Measurements from ENCODE around the gene SERPINB5. TPM values are rescaled to one million over a fixed set of nuclear protein-coding genes. Genes with fewer than 3 reads are reported as not detected.

The SERPINB5 gene
- total RNA-seq, 2 experiments from 2014 or later: not detected

GRCh38 chr18:63514888-63515678 is 38.3 kb downstream of the SERPINB5 start:
- DNase-seq (no peak), ATAC-seq (no peak)
- Mint-ChIP-seq H3K4me3 (no peak overlapping the region), H3K27me3 (peaks cover 22% of the 10 kb centered on the region), H3K27ac (no peak overlapping the region), H3K4me1 (no peaks in the 10 kb centered on the region), H3K9me3 (ENCODE audit: low read depth) (no peaks in the 10 kb centered on the region), H3K36me3 (no peaks in the 10 kb centered on the region)
- CTCF ChIA-PET: interaction anchor here (0.7 to 7.3 kb wide), 2 partner anchors 64 to 100 kb away, joined by 3 to 105 read pairs; no protein-coding TSS in a partner anchor

DNA sequence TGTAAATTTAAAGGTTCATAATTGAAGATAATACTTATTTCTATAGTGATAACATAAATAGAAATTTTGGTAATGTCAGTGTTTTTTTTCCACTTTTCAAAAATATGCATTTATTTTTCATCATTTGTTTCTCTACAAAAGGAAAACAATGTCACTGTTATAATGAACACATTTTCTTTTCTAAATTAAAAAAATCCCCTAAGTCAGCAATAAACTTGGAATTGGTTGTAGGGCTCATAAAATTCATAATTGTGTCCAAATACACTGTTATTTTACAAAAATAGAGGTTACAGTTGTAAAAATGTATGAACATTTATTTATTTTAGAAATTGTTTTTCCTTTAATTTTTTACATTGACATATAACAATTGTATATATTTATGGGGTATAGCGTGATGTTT is 39.0 kb downstream of the SERPINB5 start:
- Mint-ChIP-seq H3K9me3 (ENCODE audit: low read depth) (no peaks in the 10 kb centered on the region), H3K27me3 (peaks cover 28% of the 10 kb centered on the region), H3K27ac (no peak overlapping the region), H3K36me3 (no peaks in the 10 kb centered on the region), H3K4me3 (no peak overlapping the region), H3K4me1 (no peaks in the 10 kb centered on the region)
- ATAC-seq: no peak
- no peak for DNase-seq
- CTCF ChIA-PET: interaction anchor here (1.1 to 7.3 kb wide), 3 partner anchors 9 to 480 kb away, joined by 3 to 105 read pairs (median 3); no protein-coding TSS in a partner anchor

DNA sequence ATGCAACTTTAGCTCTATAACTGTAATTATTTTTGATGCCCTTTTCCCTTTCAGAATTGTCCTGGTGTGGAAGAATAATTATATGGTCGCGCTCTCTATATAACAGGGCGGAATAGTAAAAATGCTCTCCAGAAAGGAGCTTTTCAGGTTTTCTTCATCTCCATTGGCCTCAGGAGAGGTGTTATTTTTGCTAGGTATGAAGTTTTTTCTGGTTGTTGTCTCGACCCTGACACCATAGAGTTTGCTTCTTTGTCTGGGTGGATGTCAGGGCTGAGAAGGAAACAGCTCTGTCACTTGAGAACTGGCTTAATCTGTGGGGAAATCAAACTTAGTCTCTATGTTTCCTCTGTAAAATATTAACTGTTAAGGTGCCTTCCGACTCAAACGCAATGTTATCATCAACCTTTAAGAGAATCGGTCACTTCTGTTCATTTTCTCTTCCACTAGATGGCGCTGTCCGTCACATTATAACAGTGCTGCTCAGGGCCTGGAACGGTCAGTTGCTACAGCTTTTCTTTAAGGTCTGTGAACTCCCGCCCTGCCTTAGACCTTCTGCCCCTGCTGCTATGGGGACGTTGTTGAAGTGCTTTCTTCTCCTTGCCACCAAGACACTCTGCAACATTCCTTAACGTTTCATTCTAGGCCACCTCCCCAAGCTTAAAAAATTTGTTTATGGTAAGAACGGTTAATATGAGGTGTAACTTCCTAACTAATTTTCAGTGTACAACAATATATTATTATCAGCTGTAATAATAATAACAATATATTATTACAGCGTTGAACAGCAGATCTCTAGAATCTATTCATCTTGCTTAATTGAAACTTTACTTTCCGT is 41.6 kb downstream of the SERPINB5 start:
- DNase-seq: peak; percentile 70
- no peaks in the 10 kb centered on the region for H3K4me1 Mint-ChIP-seq

DNA sequence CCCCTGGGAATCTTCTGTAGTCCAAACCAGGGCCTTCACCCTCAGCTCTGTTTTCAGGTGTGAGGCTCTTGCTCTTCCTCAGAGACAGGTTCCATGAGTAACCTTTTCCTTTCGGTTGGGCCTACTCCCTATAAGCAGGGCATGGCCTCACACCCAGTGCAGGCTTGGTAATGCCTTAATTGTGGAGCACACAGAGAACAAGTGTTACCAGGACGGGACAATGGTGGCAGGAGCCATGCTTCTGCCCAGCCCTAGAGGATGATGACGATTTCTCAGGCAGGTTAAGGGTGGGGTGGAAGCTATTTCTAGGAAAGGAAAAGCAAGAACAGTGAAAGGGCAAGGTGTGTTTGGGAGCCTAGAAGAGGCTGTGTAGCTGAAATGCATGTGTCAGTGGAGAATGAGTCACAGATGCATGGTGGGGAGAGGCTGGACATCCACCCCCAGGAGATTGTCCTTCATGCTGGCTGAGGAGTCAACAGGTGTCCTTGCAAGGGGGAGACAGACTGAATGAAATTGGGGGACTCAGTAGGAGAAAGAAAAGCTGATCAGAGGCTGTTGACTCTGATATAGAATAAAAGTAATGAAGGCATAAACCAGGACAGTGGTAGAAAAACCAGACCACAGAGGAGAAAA is 43.4 kb downstream of the SERPINB5 start:
- no peaks in the 10 kb centered on the region for H3K36me3 Mint-ChIP-seq

More for the DNA sequence above, 41.6 kb downstream of the SERPINB5 start:
- peaks cover 38% of the 10 kb centered on the region for H3K27me3 Mint-ChIP-seq
- H3K4me3 Mint-ChIP-seq: no peak overlapping the region
- CTCF ChIA-PET: interaction anchor here (0.6 to 7.3 kb wide), 33 partner anchors 9 to 1221 kb away, joined by 3 to 105 read pairs (median 4); no protein-coding TSS in a partner anchor
- ATAC-seq: peak; percentile 91
- no peaks in the 10 kb centered on the region for H3K36me3 Mint-ChIP-seq
- no peak overlapping the region for H3K27ac Mint-ChIP-seq
- no peaks in the 10 kb centered on the region for H3K9me3 Mint-ChIP-seq (ENCODE audit: low read depth)

DNA sequence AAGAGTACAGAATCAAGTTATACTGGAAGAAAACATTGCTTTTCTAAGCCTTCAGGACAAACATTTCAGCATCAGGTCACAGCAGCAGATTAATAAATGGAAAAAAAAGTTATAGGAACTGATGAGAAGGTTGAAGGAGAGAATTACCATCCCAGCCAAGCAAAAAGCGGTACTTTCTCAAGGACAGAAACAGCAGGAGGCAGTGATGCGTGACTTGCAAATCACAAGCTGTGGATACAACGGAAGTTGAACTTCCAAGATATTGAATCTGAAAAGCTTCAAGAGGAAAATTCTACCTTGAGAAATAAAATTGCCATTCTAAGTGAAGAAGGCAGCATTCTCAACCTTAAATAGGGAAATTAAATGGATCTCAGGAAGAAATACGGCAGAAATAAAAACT is 46.9 kb downstream of the SERPINB5 start:
- Mint-ChIP-seq H3K27me3 (peaks cover 45% of the 10 kb centered on the region), H3K27ac (no peak overlapping the region), H3K36me3 (no peaks in the 10 kb centered on the region), H3K9me3 (ENCODE audit: low read depth) (no peaks in the 10 kb centered on the region), H3K4me3 (no peak overlapping the region), H3K4me1 (no peaks in the 10 kb centered on the region)
- DNase-seq: no peak
- ATAC-seq: no peak
- CTCF ChIA-PET: interaction anchor here (1.2 kb wide), 1 partner anchor 12 kb away, joined by 3 read pairs; no protein-coding TSS in a partner anchor

More for the DNA sequence above, 43.4 kb downstream of the SERPINB5 start:
- no peak overlapping the region for H3K4me3 Mint-ChIP-seq
- CTCF ChIA-PET: interaction anchor here (1.0 to 7.3 kb wide), 4 partner anchors 9 to 416 kb away, joined by 3 to 105 read pairs (median 18); no protein-coding TSS in a partner anchor
- peaks cover 41% of the 10 kb centered on the region for H3K27me3 Mint-ChIP-seq
- no peak overlapping the region for H3K27ac Mint-ChIP-seq
- H3K4me1 Mint-ChIP-seq: no peaks in the 10 kb centered on the region
- DNase-seq (no peak), ATAC-seq (no peak)
- no peaks in the 10 kb centered on the region for H3K9me3 Mint-ChIP-seq (ENCODE audit: low read depth)

DNA sequence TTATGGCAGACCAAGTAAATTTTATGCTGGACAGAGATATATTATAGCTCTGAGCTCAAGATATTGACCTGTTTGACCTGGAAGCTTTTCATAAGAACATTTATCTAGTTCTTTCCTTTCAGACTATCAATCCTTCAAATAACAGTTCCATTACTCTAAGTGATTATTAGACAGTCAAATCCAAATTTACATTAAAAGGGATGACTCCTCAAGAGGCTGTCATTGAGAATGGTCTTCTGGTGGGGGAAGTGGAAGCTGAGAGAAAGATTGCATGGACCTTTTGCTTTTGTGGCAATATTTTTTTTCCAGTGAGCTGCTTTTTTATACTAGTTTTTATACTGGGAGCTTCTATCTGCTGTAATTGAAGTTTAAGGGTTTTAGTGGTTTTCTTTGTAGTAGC is 50.5 kb downstream of the SERPINB5 start:
- DNase-seq (no peak), ATAC-seq (no peak)
- CTCF ChIA-PET: interaction anchor here (0.8 kb wide), 1 partner anchor 331 kb away, joined by 3 read pairs; no protein-coding TSS in a partner anchor
- Mint-ChIP-seq H3K9me3 (ENCODE audit: low read depth) (no peaks in the 10 kb centered on the region), H3K36me3 (no peaks in the 10 kb centered on the region), H3K27ac (no peak overlapping the region), H3K4me3 (no peak overlapping the region), H3K27me3 (peaks cover 37% of the 10 kb centered on the region), H3K4me1 (no peaks in the 10 kb centered on the region)

- CTCF ChIA-PET: no interaction called here
- Mint-ChIP-seq H3K4me1 (peaks cover 1% of the 10 kb centered on the region), H3K27me3 (peaks cover 36% of the 10 kb centered on the region), H3K27ac (no peak overlapping the region), H3K4me3 (no peak overlapping the region), H3K36me3 (no peaks in the 10 kb centered on the region), H3K9me3 (ENCODE audit: low read depth) (no peaks in the 10 kb centered on the region)
- no peak for DNase-seq
- no peak for ATAC-seq
These were observed 52.2 kb downstream of the SERPINB5 start for GRCh38 chr18:63528863-63529492.

DNA sequence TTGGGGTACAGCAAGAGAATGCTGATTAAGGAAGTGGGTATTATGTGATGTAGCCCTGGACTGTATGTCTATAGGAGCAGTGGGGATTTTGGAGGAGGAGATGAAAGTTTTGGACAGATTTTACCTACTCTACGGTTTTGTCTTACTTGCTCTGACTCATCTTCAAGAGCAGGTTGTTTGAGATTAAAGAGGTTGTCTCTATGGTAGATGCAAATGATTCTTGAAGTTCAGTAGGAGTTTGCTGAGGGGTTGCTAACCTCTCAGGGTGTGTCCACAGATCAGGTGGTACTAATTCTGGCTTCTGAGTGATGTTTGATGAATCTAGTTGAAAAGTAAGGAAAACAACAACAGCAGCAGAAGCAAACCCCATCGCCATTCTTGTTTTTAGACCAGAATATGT is 55.7 kb downstream of the SERPINB5 start:
- H3K4me3 Mint-ChIP-seq: no peak overlapping the region
- H3K27me3 Mint-ChIP-seq: peaks cover 40% of the 10 kb centered on the region
- H3K27ac Mint-ChIP-seq: no peak overlapping the region
- H3K36me3 Mint-ChIP-seq: no peaks in the 10 kb centered on the region
- no peaks in the 10 kb centered on the region for H3K9me3 Mint-ChIP-seq (ENCODE audit: low read depth)
- no peak for DNase-seq
- peaks cover 13% of the 10 kb centered on the region for H3K4me1 Mint-ChIP-seq
- no peak for ATAC-seq
- CTCF ChIA-PET: interaction anchor here (1.3 kb wide), 1 partner anchor 14 kb away, joined by 4 read pairs; no protein-coding TSS in a partner anchor

DNA sequence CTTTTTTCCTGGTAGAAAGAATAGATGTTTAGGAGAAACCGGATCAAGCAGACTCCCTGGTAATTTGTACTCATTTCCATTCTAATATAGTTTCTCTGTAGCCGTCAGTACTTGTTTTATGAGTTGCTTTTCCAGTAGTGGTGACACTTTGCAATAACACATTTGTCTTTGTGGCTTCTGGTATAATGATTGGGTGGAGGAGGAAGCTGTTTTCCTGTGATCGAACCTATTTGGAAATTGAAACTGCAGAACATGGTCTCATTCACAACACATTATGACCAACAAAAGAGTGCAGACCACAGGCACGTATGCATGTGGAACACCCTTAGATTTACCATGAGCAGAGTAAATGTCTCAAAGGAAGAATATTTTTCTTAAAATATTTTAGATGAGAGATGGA is 57.9 kb downstream of the SERPINB5 start:
- peaks cover 49% of the 10 kb centered on the region for H3K27me3 Mint-ChIP-seq
- peak overlapping the region; percentile 43 for H3K27ac Mint-ChIP-seq
- no peaks in the 10 kb centered on the region for H3K36me3 Mint-ChIP-seq
- H3K9me3 Mint-ChIP-seq (ENCODE audit: low read depth): no peaks in the 10 kb centered on the region
- CTCF ChIA-PET: interaction anchor here (0.6 to 1.7 kb wide), 2 partner anchors 16 to 43 kb away, joined by 3 to 8 read pairs; no protein-coding TSS in a partner anchor
- no peak overlapping the region for H3K4me3 Mint-ChIP-seq
- peaks cover 13% of the 10 kb centered on the region for H3K4me1 Mint-ChIP-seq
- DNase-seq: peak; percentile 58
- ATAC-seq: peak; percentile 76

GRCh38 chr18:63539904-63540510 is 63.2 kb downstream of the SERPINB5 start:
- no peak overlapping the region for H3K27ac Mint-ChIP-seq
- no peaks in the 10 kb centered on the region for H3K9me3 Mint-ChIP-seq (ENCODE audit: low read depth)
- no peak for DNase-seq
- no peak overlapping the region for H3K4me3 Mint-ChIP-seq
- H3K27me3 Mint-ChIP-seq: peaks cover 51% of the 10 kb centered on the region
- ATAC-seq: no peak
- no peaks in the 10 kb centered on the region for H3K36me3 Mint-ChIP-seq
- H3K4me1 Mint-ChIP-seq: peaks cover 2% of the 10 kb centered on the region
- CTCF ChIA-PET: no interaction called here

DNA sequence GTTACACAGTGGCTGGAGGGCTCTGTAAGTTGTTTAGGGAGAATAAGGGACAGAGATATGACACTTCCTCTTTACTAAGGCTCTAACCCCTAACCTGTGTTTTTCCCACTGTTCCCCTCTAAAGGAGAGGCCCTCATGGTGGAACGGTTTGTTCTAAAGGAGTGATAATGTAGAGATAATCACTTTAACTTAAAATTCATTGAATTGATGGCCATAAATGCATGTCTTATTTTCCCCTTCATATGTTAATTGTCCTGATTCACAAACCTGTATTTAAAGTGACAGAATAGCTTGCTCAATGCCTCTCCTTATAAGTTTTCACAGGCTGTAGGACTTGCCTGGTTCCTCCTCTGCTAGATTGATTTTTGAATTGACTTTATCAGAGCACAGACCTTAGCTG is 65.3 kb downstream of the SERPINB5 start, which contains the start of gene SERPINB12:
SERPINB12 (plus strand) TSS at position 301 of the 400 bp plus-strand sequence. CDS start 13,791 bp downstream, outside the sequence.
- Mint-ChIP-seq H3K36me3 (no peaks in the 10 kb centered on the region), H3K27ac (no peak within 1 kb of the TSS), H3K9me3 (ENCODE audit: low read depth) (no peaks in the 10 kb centered on the region), H3K4me1 (no peaks in the 10 kb centered on the region), H3K4me3 (no peak within 1 kb of the TSS), H3K27me3 (peaks cover 63% of the 10 kb centered on the region)
- CTCF ChIA-PET: no interaction called here
- ATAC-seq (no peak), DNase-seq (no peak)

DNA sequence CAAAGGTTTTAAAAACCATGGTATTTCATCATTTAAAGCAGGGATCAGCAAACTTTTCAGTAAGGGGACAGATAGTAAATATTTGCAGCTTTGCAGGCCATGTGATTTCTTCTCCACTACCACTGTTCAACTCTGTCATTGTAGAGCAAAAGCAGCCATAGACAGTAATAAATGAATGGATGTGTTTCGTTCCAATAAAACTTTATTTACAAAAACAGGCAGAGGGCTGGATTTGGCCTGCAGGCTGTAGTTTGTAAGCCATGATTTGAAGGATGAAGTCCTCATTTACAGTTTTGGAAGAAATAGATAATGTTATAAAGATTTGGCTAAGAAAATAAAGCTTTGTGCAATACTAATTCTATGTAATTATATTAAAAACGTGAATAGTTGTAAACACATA is 67.3 kb downstream of the SERPINB5 start:
- Mint-ChIP-seq H3K36me3 (no peaks in the 10 kb centered on the region), H3K4me3 (no peak overlapping the region), H3K9me3 (ENCODE audit: low read depth) (no peaks in the 10 kb centered on the region), H3K27ac (no peak overlapping the region), H3K27me3 (peaks cover 53% of the 10 kb centered on the region), H3K4me1 (no peaks in the 10 kb centered on the region)
- CTCF ChIA-PET: interaction anchor here (1.2 to 1.6 kb wide), 2 partner anchors 25 to 34 kb away, joined by 4 read pairs; no protein-coding TSS in a partner anchor
- ATAC-seq: no peak
- DNase-seq: no peak

Measured in activated CD8-positive, alpha-beta memory T cell treated with anti-CD3 and anti-CD28 coated beads, Interleukin-2, amount 10 ng/mL, durations not matched to agents 7 days and 5 days (primary cell).